ENCODE results near the gene MUC4.

DNA sequence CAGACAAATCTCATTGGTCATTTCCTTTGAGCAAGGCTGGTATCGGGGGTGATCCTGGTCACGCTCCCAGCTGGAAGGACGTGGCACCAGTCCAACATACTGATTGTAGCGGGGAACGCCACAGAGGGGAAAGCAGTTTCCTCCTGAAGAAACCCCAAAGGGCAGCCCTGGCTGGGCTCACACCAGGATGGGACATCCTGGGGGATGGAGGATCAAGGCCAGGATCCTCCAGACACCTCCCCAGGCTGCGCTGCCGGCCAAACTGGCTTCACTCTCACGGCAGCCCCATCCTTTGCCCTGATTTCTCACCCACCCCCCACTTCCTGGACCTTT, 54.3 kb downstream of the MUC4 start:
- TF ChIP-seq CTCF (conservative IDR thresholded peaks at IDR 0.05; ENCODE audit: low read length) (no peak), EZH2phosphoT487 (IDR thresholded peaks at IDR 0.05; ENCODE audit: borderline replicate concordance) (no peak)
